Astrocyte of the spinal cord (primary cell): ENCODE results near the gene NCKAP5.
"Not testable (repeated sequence)": the region's sequence is repeated elsewhere in the genome, so short reads cannot be mapped to it uniquely, and the experiment has no call there.

ENCODE experiments used
- DNase-seq: peaks from one replicate; pipeline ENCODE4 v3.0.0; 2011; ENCODE audit warnings: low read depth, low spot score
- H3K4me3 ChIP-seq: 2 replicates; pipeline ENCODE4 v1.5.1; 2011; ENCODE audit warnings: low read depth, mild to moderate bottlenecking, low read length, moderate library complexity
- CTCF ChIP-seq: IDR thresholded peaks from 2 replicates; pipeline ENCODE4 v1.5.1; 2012; ENCODE audit warnings: low read depth, mild to moderate bottlenecking, low read length, inconsistent platforms
- in situ Hi-C: cut with HindIII; loops from 2 replicates; pipeline ENCODE4 v1.10.0; 2017; ENCODE audit warnings: low sequenced_read_pairs

The NCKAP5 gene

GRCh38 chr2:132715386-132716351, 852.6 kb downstream of the NCKAP5 start:
- in situ Hi-C loops, result no loop called here

GRCh38 chr2:132703396-132703795, 864.9 kb downstream of the NCKAP5 start:
- peak; percentile 58 for DNase-seq
- in situ Hi-C loops, result no loop called here
- no peak overlapping the region for H3K4me3 ChIP-seq
- no peak for TF ChIP-seq CTCF

More at GRCh38 chr2:132715386-132716351, 852.6 kb downstream of the NCKAP5 start:
- no peak overlapping the region for H3K4me3 ChIP-seq
- no peak for DNase-seq
- TF ChIP-seq CTCF, result no peak

GRCh38 chr2:132701810-132702209, 866.5 kb downstream of the NCKAP5 start:
- peak; percentile 46 for DNase-seq
- H3K4me3 ChIP-seq, result no peak overlapping the region
- no peak for TF ChIP-seq CTCF
- in situ Hi-C loops, result no loop called here

- DNase-seq, in situ Hi-C loops, H3K4me3 ChIP-seq: not testable (repeated sequence)
These were observed 868.5 kb downstream of the NCKAP5 start for GRCh38 chr2:132699802-132700201.

- DNase-seq, in situ Hi-C loops, H3K4me3 ChIP-seq: not testable (repeated sequence)
These were observed 869.9 kb downstream of the NCKAP5 start for GRCh38 chr2:132698347-132698746.

- in situ Hi-C loops, result no loop called here
- no peak for DNase-seq
- H3K4me3 ChIP-seq, result no peak overlapping the region
- TF ChIP-seq CTCF, result no peak
These were observed 870.6 kb downstream of the NCKAP5 start for GRCh38 chr2:132697556-132698205.

- in situ Hi-C loops, result no loop called here
These were observed 875.4 kb downstream of the NCKAP5 start for GRCh38 chr2:132692816-132693215.

More at GRCh38 chr2:132692816-132693215, 875.4 kb downstream of the NCKAP5 start:
- DNase-seq, result peak; percentile 65
- TF ChIP-seq CTCF, result no peak
- no peak overlapping the region for H3K4me3 ChIP-seq
